Activated CD8-positive, alpha-beta T cell treated with anti-CD3 and anti-CD28 coated beads for 36 hours (primary cell): ENCODE results near the gene SYK. TPM values are rescaled to one million over a fixed set of nuclear protein-coding genes. Genes with fewer than 3 reads are reported as not detected.

Experiments used
- ATAC-seq: fragments of 200-7000 bp; cut with Tn5 transposase; one replicate; pipeline ENCODE4 v1.10.0; 2021; ENCODE audit warnings: mild to moderate bottlenecking, moderate library complexity
- CTCF ChIA-PET: fragments of 350-600 bp; sonication (Branson Sonifier 250); formaldehyde crosslinking; loops from one replicate; lab custom pipeline; 2021; ENCODE audit warnings: antibody characterized with exemption; lab: Charles Lee
- POLR2A ChIA-PET: fragments of 350-600 bp; sonication (Branson Sonifier 250); formaldehyde crosslinking; loops from one replicate; lab custom pipeline; 2021; ENCODE audit warnings: antibody characterized with exemption; lab: Charles Lee
- DNase-seq: peaks from one replicate; pipeline ENCODE4 v3.0.0-alpha.2; 2020
- H3K27ac Mint-ChIP-seq: one replicate; pipeline ENCODE4 v1.8.0; 2021; ENCODE audit warnings: mild to moderate bottlenecking, mixed read lengths
- H3K27me3 Mint-ChIP-seq: one replicate; pipeline ENCODE4 v1.8.0; 2021; ENCODE audit warnings: mixed read lengths
- H3K36me3 Mint-ChIP-seq: one replicate; pipeline ENCODE4 v1.8.0; 2021; ENCODE audit warnings: low read depth, mixed read lengths
- H3K4me1 Mint-ChIP-seq: one replicate; pipeline ENCODE4 v1.8.0; 2021; ENCODE audit warnings: low read depth, mixed read lengths
- H3K4me3 Mint-ChIP-seq: one replicate; pipeline ENCODE4 v1.8.0; 2021; ENCODE audit warnings: mild to moderate bottlenecking, moderate library complexity, mixed read lengths
- H3K9me3 Mint-ChIP-seq: one replicate; pipeline ENCODE4 v1.8.0; 2021; ENCODE audit warnings: mixed read lengths
- intact Hi-C: fragments of 100-400 bp; cut with micrococcal nuclease; formaldehyde crosslinking; loops from one replicate; pipeline ENCODE4 v1.10.0; 2022
- total RNA-seq, 2 experiments: library from RNA; stranded (reverse); gene quantifications; one replicate each; pipeline ENCODE4 v1.2.3, GENCODE V29; 2021
- TF ChIP-seq, protein P1 (sequence below): fragments of 200-600 bp; IDR thresholded peaks from one replicate; pipeline ENCODE4 v1.8.0; 2022; ENCODE audit warnings: antibody characterized with exemption, mild to moderate bottlenecking

Gene SYK
- total RNA-seq, 2 experiments from 2014 or later = 0.20 to 0.56 TPM

DNA sequence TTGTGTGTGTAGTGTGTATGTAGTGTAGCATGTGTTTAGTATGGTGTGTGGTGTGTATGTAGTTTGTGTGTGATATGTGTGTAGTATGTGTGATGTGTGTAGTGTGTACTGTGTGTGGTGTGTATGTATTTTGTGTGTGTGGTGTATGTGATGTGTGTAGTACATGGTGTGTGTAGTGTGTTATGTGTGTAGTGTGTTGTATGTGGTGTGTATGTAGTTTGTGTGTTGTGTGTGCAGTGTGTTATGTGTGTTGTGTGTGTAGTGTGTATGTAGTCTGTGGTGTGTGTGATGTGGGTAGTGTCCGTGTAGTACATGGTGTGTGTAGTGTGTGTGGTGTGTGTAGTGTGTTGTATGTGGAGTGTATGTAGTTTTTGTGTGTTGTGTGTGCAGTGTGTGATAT is 40.0 kb downstream of the SYK start:
- DNase-seq (no peak), ATAC-seq (no peak)
- POLR2A ChIA-PET = no interaction called here
- H3K9me3 Mint-ChIP-seq = no peaks in the 10 kb centered on the region
- no peaks in the 10 kb centered on the region for H3K4me1 Mint-ChIP-seq
- intact Hi-C loops = no loop called here
- TF ChIP-seq, protein P1, sequence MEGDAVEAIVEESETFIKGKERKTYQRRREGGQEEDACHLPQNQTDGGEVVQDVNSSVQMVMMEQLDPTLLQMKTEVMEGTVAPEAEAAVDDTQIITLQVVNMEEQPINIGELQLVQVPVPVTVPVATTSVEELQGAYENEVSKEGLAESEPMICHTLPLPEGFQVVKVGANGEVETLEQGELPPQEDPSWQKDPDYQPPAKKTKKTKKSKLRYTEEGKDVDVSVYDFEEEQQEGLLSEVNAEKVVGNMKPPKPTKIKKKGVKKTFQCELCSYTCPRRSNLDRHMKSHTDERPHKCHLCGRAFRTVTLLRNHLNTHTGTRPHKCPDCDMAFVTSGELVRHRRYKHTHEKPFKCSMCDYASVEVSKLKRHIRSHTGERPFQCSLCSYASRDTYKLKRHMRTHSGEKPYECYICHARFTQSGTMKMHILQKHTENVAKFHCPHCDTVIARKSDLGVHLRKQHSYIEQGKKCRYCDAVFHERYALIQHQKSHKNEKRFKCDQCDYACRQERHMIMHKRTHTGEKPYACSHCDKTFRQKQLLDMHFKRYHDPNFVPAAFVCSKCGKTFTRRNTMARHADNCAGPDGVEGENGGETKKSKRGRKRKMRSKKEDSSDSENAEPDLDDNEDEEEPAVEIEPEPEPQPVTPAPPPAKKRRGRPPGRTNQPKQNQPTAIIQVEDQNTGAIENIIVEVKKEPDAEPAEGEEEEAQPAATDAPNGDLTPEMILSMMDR = no peak
- H3K27me3 Mint-ChIP-seq = no peaks in the 10 kb centered on the region
- H3K36me3 Mint-ChIP-seq = no peaks in the 10 kb centered on the region
- H3K4me3 Mint-ChIP-seq = no peak overlapping the region
- H3K27ac Mint-ChIP-seq = no peak overlapping the region
- CTCF ChIA-PET = no interaction called here

DNA sequence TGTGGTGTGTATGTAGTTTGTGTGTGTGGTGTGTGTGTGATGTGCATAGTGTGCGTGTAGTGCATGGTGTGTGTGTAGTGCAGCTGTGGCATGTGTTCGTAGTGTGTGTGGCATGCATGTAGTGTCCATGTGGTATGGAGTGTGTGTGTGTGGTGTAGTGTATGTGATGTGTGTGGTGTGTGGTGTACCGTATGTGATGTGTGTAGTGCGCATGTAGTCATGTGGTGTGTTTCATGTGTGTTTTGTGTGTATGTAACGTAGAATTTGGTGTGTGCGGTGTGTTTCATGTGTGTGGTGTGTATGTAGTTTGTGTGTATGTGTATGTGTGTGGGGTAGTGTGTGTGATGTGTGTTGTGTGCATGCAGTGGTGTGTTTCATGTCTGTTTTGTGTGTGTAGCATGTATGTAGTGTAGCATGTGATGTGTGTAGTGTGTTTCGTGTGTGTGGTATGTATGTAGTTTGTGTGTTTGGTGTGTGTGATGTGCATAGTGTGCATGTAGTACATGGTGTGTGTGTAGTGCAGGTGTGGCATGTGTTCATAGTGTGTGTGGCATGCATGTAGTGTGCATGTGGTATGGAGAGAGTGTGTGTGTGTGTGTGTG is 40.7 kb downstream of the SYK start:
- CTCF ChIA-PET = no interaction called here
- TF ChIP-seq, protein P1 = no peak
- intact Hi-C loops = no loop called here
- H3K4me1 Mint-ChIP-seq = no peaks in the 10 kb centered on the region
- POLR2A ChIA-PET = no interaction called here
- no peaks in the 10 kb centered on the region for H3K27me3 Mint-ChIP-seq
- no peak overlapping the region for H3K4me3 Mint-ChIP-seq
- no peaks in the 10 kb centered on the region for H3K9me3 Mint-ChIP-seq
- no peak overlapping the region for H3K27ac Mint-ChIP-seq
- ATAC-seq (no peak), DNase-seq (no peak)
- no peaks in the 10 kb centered on the region for H3K36me3 Mint-ChIP-seq

DNA sequence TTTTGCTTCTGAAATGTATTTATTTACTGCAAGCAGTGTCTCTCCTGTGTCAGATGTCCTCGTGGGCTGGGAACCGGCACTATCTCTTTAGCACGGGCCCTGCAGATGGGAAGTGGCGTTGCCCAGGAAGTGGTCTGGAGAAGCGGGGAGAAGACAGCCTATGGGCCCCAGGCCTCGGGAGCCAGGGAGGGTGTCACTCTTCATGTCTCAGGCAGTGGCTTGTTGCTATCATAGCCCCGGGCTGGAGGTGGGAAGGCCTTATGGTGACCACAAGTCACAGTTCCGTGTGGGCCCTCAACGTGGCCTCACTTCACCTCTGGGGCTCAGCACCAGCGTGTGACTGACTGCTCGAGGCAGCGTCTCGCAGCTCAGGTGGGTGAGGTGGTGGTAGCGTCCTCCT is 41.4 kb downstream of the SYK start:
- H3K4me3 Mint-ChIP-seq = no peak overlapping the region
- ATAC-seq (peak; percentile 51), DNase-seq (peak; percentile 7)

DNA sequence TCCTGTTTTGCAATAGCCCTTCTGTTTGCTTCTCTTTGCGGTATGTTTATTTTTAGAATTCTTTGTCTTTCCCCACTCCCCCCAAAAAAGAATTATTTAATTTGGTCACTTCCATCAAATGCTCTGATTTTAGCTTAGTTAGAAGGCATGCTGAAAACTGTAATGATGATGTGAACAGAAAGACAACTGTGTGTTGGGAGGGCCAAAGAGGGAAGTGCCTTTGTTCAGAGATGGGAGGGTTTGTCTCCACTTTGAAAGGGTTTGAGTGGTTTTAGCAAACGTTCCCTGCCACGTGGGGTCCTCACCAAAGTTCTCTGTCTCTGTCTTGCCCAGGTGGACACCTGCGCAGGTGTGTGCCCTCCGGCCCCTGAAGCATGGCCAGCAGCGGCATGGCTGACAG is 41.9 kb downstream of the SYK start:
- H3K36me3 Mint-ChIP-seq = no peaks in the 10 kb centered on the region
- H3K4me1 Mint-ChIP-seq = no peaks in the 10 kb centered on the region
- intact Hi-C loops = no loop called here
- POLR2A ChIA-PET = no interaction called here
- H3K27me3 Mint-ChIP-seq = no peaks in the 10 kb centered on the region
- no peaks in the 10 kb centered on the region for H3K9me3 Mint-ChIP-seq
- H3K27ac Mint-ChIP-seq = no peak overlapping the region
- TF ChIP-seq, protein P1 = no peak
- DNase-seq (no peak), ATAC-seq (no peak)
- CTCF ChIA-PET = no interaction called here
- no peak overlapping the region for H3K4me3 Mint-ChIP-seq

More for the DNA sequence above, 41.4 kb downstream of the SYK start:
- TF ChIP-seq, protein P1 = no peak
- intact Hi-C loops = no loop called here
- H3K27ac Mint-ChIP-seq = no peak overlapping the region
- ChIA-PET POLR2A (no interaction called here), CTCF (no interaction called here)
- H3K9me3 Mint-ChIP-seq = no peaks in the 10 kb centered on the region
- H3K4me1 Mint-ChIP-seq = no peaks in the 10 kb centered on the region
- H3K36me3 Mint-ChIP-seq = no peaks in the 10 kb centered on the region
- no peaks in the 10 kb centered on the region for H3K27me3 Mint-ChIP-seq

DNA sequence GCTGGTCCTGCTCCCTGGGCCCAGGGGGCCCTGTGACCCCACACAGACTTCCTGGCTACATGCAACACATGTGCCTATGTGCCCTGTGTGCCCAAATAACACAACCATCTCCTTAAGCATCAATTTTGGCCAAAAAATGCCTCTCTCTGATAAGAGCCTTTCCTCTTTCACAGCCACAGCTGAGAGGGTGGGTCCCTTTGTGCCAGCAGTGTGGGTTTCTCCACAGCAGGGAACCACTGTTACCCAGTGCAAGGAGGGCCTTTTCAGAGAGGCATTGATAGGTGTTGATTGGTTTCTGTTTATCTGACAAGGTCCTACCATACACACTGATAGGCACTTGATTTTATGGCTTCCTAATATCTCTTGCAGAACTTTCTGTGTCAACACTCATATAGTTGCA is 42.7 kb downstream of the SYK start:
- Mint-ChIP-seq H3K27ac (no peak overlapping the region), H3K4me3 (no peak overlapping the region), H3K27me3 (no peaks in the 10 kb centered on the region), H3K4me1 (no peaks in the 10 kb centered on the region), H3K36me3 (no peaks in the 10 kb centered on the region), H3K9me3 (no peaks in the 10 kb centered on the region)
- ATAC-seq = no peak
- TF ChIP-seq, protein P1 = no peak
- intact Hi-C loops = no loop called here
- ChIA-PET POLR2A (no interaction called here), CTCF (no interaction called here)
- no peak for DNase-seq
